Iris pigment epithelial cell (primary cell): ENCODE results near the gene GABRB3.

Experiments used
- DNase-seq: peaks from one replicate; pipeline ENCODE4 v3.0.0-alpha.2; 2011; ENCODE audit warnings: low read depth

The GABRB3 gene

DNA sequence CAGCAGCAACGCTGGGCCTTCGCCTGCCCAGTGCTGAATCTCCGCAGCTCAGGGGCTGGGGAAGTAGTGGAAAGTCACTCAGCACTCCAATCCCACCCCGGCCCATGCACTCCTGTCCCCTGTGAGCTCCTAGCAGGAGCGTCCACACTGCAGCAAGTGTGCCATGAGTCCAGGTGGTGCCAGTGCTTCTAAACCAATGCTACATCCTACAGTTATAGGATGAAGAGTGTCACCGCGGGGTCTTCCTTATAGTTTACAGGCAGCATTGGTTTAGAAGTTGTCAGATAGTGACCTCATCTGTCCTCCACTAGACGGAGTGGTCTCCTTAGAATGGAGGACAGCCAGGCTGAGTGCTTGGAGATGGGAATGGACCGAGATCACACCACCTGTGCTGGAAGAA, 221.4 kb downstream of the GABRB3 start:
- no peak for DNase-seq

DNA sequence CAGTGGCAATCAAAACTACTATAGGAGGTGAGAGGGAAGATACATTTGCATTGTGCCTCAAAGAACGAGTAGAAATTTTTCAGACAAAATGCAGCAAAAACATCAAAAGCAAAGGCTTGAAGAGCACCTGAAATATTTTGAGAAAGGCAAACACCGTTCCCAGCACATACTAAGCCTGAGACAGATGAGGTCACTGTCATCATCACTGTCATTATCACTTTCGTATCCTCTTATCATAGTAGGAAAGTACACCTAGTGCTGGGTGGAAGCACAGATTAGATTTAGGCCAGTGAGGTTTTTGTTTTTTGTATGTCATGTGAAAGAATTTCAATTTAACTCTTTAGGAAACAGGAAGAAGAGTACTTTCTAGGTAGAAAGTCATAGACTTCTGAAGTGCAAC, 222.0 kb downstream of the GABRB3 start:
- DNase-seq: no peak

GRCh38 chr15:26537663-26538062, 235.2 kb downstream of the GABRB3 start:
- DNase-seq: no peak

GRCh38 chr15:26531489-26531888, 241.4 kb downstream of the GABRB3 start:
- no peak for DNase-seq

- no peak for DNase-seq
Measured at GRCh38 chr15:26525096-26525495, 247.8 kb downstream of the GABRB3 start.

- no peak for DNase-seq
Measured at GRCh38 chr15:26521691-26522198, 251.1 kb downstream of the GABRB3 start.

DNA sequence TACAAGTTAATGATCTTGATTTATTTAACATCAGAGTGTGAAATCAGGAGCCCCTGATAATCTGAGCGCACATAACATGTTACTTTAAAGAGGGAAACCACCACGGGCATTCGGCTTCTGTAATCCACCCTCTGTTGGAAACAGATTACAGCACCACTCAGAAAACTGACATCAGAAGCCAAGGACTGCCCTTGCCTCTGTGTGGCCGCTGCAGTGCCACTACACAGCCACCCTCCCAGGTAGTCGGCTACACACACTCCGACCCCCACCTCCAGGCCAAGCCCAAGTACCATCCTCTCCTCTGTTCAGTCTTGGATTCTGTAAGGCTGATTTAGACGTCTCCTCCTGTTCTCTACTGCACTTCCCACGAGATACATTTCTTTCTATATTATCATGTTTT, 251.7 kb downstream of the GABRB3 start:
- no peak for DNase-seq

DNA sequence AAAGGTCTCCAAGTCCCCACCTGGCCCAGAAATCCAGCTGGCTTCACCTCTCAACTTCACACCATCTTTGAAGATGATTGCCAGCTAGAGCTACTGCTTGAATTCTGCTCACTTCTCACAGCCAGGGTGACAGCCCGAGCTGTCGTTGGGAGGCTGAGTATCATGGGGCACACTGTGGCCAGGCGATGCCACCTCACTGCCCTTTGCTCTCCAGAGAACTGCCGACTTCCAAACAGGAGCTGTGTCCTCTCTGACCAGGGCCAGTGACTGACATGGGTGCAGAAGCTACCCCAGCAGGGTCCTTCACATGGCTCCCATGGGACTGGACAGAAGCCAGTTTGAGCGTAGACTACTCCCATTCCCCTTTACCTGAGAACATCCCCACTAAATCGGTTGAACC, 254.0 kb downstream of the GABRB3 start:
- DNase-seq: no peak

DNA sequence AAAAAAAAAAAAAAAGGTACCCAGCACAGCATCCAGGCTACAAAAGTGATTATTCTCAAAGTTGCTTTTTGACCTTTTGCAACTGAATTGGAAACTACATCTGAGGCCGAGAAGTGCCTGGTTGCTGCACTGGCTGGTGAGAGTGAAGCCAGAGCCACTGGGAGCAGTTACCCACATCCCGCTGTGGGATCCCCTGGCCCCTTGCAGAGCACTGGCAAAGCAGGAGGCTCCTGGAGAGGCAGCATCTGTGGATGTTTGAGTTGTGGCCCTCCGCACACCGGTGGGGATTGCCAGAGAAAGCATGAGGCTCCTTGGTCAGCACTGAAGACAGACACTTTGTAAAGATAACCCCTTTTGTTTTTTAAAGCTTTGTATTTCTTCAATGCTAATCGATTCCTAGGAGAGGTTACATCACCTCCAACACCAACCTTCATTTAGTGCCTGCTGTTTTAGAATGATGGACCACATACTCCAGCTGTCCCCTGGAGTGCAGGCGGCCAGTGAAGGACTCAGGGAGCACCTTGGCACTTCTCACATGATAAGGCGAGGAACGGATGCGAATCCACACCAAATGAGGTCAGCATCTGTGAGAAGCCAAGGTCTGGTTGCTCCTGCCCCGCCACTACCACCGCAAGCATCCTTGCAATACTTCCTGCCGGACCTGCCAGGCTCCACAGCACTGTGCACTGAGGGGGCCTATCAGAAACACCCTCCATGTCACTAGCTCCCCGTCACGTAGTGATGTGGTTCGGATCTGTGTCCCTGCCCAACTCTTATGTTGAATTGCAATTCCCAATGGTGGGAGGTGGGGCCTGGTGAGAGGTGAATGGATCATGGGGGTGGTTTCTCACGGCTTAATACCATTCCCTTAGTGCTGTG, 256.5 kb downstream of the GABRB3 start:
- no peak for DNase-seq

DNA sequence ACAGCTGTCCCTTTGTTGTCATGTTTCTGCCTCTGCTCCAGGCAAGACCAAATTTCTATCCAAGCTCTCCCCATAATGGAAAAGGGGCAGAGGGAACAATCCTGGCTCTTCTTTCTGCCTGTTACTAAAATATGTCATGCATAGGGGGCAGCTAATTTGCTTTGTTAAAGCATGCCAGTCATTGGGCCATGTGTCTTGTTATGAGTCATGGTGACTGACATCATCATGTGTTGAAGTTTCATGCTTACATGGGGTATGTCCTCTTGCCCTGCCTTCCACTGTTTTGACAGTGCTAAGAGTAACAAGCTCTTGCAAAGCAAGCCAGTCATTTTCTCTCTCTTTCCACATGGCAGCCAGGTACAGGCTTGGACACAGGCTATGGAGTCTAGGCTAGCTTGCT, 268.9 kb downstream of the GABRB3 start:
- DNase-seq: no peak
